IMR-90 (cell line): Measurements from ENCODE around the gene FOXO6.

Experiments
- BHLHE40 ChIP-seq: fragments of 150-350 bp; IDR thresholded peaks from 2 replicates; pipeline ENCODE4 v1.6.1; 2016; ENCODE audit warnings: mild to moderate bottlenecking, low read depth, low read length
- CEBPB ChIP-seq: IDR thresholded peaks from 2 replicates; pipeline ENCODE4 v1.6.1; 2012; ENCODE audit warnings: low read depth, low read length, improper control_type of control experiment
- CTCF ChIP-seq: conservative IDR thresholded peaks from 2 replicates; pipeline ENCODE4 v1.5.1; 2012; ENCODE audit warnings: mild to moderate bottlenecking, low read depth, low read length, improper control_type of control experiment
- FOS ChIP-seq: fragments of 150-350 bp; IDR thresholded peaks from 2 replicates; pipeline ENCODE4 v1.6.1; 2016; ENCODE audit warnings: low read depth, low read length
- POLR2A ChIP-seq: IDR thresholded peaks from 2 replicates; pipeline ENCODE4 v1.6.1; 2012; ENCODE audit warnings: mild to moderate bottlenecking, low read depth, low read length
- RAD21 ChIP-seq: IDR thresholded peaks from 2 replicates; pipeline ENCODE4 v1.6.1; 2012; ENCODE audit warnings: low read length, improper control_type of control experiment
- SMC3 ChIP-seq: fragments of 150-350 bp; IDR thresholded peaks from 2 replicates; pipeline ENCODE4 v1.6.1; 2016; ENCODE audit warnings: low read depth, mild to moderate bottlenecking, antibody characterized with exemption, low read length, moderate library complexity

- no peak for TF ChIP-seq POLR2A
- TF ChIP-seq FOS: no peak
- TF ChIP-seq CTCF: no peak
- TF ChIP-seq CEBPB: no peak
- TF ChIP-seq BHLHE40: no peak
- TF ChIP-seq RAD21: no peak
- TF ChIP-seq SMC3: no peak
These were observed 24.4 kb downstream of the FOXO6 start for GRCh38 chr1:41385398-41386195.
